Measurements from ENCODE around the gene FFAR3.

DNA sequence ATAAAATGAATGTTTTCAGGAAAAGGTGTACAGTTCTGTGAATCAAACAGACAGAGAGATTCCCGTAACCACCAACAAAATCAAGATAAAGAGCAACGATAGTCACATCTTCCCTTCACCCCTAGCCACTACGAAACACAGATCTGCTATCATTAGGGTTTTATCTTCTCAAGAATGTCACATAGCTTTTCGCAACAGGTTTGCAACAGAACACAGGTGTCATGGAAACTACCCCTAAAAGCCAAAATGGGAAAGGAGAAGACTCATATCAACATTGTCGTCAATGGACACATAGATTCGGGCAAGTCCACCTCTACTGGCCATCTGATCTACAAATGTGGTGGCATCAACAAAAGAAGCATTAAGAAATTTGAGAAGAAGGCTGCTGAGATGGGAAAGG lies 23.7 kb downstream of the FFAR3 start:
- no peak for TF ChIP-seq POLR2AphosphoS5 (IDR thresholded peaks at IDR 0.05; ENCODE audit: low read depth)
- TF ChIP-seq, protein P1, sequence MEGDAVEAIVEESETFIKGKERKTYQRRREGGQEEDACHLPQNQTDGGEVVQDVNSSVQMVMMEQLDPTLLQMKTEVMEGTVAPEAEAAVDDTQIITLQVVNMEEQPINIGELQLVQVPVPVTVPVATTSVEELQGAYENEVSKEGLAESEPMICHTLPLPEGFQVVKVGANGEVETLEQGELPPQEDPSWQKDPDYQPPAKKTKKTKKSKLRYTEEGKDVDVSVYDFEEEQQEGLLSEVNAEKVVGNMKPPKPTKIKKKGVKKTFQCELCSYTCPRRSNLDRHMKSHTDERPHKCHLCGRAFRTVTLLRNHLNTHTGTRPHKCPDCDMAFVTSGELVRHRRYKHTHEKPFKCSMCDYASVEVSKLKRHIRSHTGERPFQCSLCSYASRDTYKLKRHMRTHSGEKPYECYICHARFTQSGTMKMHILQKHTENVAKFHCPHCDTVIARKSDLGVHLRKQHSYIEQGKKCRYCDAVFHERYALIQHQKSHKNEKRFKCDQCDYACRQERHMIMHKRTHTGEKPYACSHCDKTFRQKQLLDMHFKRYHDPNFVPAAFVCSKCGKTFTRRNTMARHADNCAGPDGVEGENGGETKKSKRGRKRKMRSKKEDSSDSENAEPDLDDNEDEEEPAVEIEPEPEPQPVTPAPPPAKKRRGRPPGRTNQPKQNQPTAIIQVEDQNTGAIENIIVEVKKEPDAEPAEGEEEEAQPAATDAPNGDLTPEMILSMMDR (IDR thresholded peaks at IDR 0.05; ENCODE audit: insufficient read depth, low read length), result no peak
